GM23338 (cell line): ENCODE results near the gene TRPM3. TPM values are rescaled to one million over a fixed set of nuclear protein-coding genes. Genes with fewer than 3 reads are reported as not detected.

Source experiments
- ATAC-seq: fragments of 200-7000 bp; cut with Tn5 transposase; 3 replicates; pipeline ENCODE4 v1.9.1; 2020
- DNase-seq: peaks from one replicate; pipeline ENCODE4 v3.0.0-alpha.2; 2015; ENCODE audit warnings: low spot score
- H2AFZ ChIP-seq: fragments of 200-600 bp; sonication (generic); 2 replicates; pipeline ENCODE4 v1.8.0; 2016; ENCODE audit warnings: antibody characterized with exemption, mild to moderate bottlenecking, moderate library complexity
- H3F3A ChIP-seq: fragments of 200-600 bp; sonication (generic); replicated peaks from 2 replicates; pipeline ENCODE4 v1.8.0; 2017; ENCODE audit warnings: antibody characterized with exemption, mixed run types, low read depth
- H3K27ac ChIP-seq: fragments of 200-600 bp; sonication (generic); 2 replicates; pipeline ENCODE4 v1.6.1; 2016; ENCODE audit warnings: low read depth
- H3K27me3 ChIP-seq: fragments of 200-600 bp; sonication (generic); 2 replicates; pipeline ENCODE4 v1.8.0; 2016; ENCODE audit warnings: mild to moderate bottlenecking, mixed run types, moderate library complexity; ENCODE audit not compliant: insufficient read depth
- H3K36me3 ChIP-seq: fragments of 200-600 bp; sonication (generic); 2 replicates; pipeline ENCODE4 v1.8.0; 2016; ENCODE audit warnings: mild to moderate bottlenecking; ENCODE audit not compliant: insufficient read depth
- H3K4me1 ChIP-seq: fragments of 200-600 bp; sonication (generic); 2 replicates; pipeline ENCODE4 v1.8.0; 2016; ENCODE audit warnings: mild to moderate bottlenecking, moderate library complexity; ENCODE audit not compliant: insufficient read depth
- H3K4me2 ChIP-seq: fragments of 200-600 bp; sonication (generic); 2 replicates; pipeline ENCODE4 v1.7.1; 2017; ENCODE audit warnings: mixed run types
- H3K4me3 ChIP-seq: fragments of 200-600 bp; sonication (generic); 2 replicates; pipeline ENCODE4 v1.6.1; 2016; ENCODE audit warnings: mixed run types
- H3K79me2 ChIP-seq: fragments of 200-600 bp; sonication (generic); replicated peaks from 2 replicates; pipeline ENCODE4 v1.8.0; 2017; ENCODE audit warnings: mild to moderate bottlenecking; ENCODE audit not compliant: insufficient read depth
- H3K9me2 ChIP-seq: fragments of 200-600 bp; sonication (generic); 2 replicates; pipeline ENCODE4 v1.8.0; 2017; ENCODE audit not compliant: insufficient read depth
- H4K20me1 ChIP-seq: fragments of 200-600 bp; sonication (generic); replicated peaks from 2 replicates; pipeline ENCODE4 v1.8.0; 2017; ENCODE audit warnings: mild to moderate bottlenecking; ENCODE audit not compliant: insufficient read depth
- H3K27ac Mint-ChIP-seq: 2 replicates; pipeline ENCODE4 v1.8.0; 2020; ENCODE audit warnings: inconsistent platforms, mild to moderate bottlenecking, moderate library complexity, mixed read lengths
- H3K27me3 Mint-ChIP-seq: 3 replicates; pipeline ENCODE4 v1.8.0; 2022; ENCODE audit warnings: low read depth, mild to moderate bottlenecking, moderate library complexity, mixed read lengths, inconsistent platforms; ENCODE audit not compliant: insufficient read depth, poor library complexity
- H3K36me3 Mint-ChIP-seq: 3 replicates; pipeline ENCODE4 v1.8.0; 2021; ENCODE audit warnings: low read depth, mild to moderate bottlenecking, inconsistent platforms, moderate library complexity, mixed read lengths
- H3K4me1 Mint-ChIP-seq: 3 replicates; pipeline ENCODE4 v1.8.0; 2020; ENCODE audit warnings: mild to moderate bottlenecking, inconsistent platforms, mixed read lengths
- H3K4me3 Mint-ChIP-seq: 3 replicates; pipeline ENCODE4 v1.8.0; 2021; ENCODE audit warnings: moderate library complexity, mild to moderate bottlenecking, inconsistent platforms, mixed read lengths
- H3K9me3 Mint-ChIP-seq: 3 replicates; pipeline ENCODE4 v1.8.0; 2020; ENCODE audit warnings: moderate library complexity, mild to moderate bottlenecking, inconsistent platforms, mixed read lengths
- CREB1 ChIP-seq: fragments of 250-450 bp; sonication (Bioruptor Pico); IDR thresholded peaks from 2 replicates; pipeline ENCODE4 v1.5.0; 2020; ENCODE audit warnings: low read depth, mild to moderate bottlenecking, moderate library complexity
- CTCF ChIP-seq, 2 experiments: fragments of 200-600 bp in 1 of 2; sonication (generic) in 1 of 2; conservative IDR thresholded peaks; 2 replicates each; pipeline versions ENCODE4 v1.5.1 to v1.6.1; 2016 to 2017; ENCODE audit warnings: antibody characterized with exemption in 2 of 2, low read depth in 2 of 2, mild to moderate bottlenecking in 2 of 2, moderate library complexity in 1 of 2
- ETS1 ChIP-seq: IDR thresholded peaks from 2 replicates; pipeline ENCODE4 v1.6.1; 2016; ENCODE audit warnings: antibody characterized with exemption
- EZH2phosphoT487 ChIP-seq: fragments of 200-600 bp; sonication (generic); IDR thresholded peaks from one replicate; pipeline ENCODE4 v1.8.1; 2018; ENCODE audit warnings: antibody characterized with exemption; ENCODE audit not compliant: unreplicated experiment
- NANOG ChIP-seq: IDR thresholded peaks from 2 replicates; pipeline ENCODE4 v1.6.1; 2016; ENCODE audit warnings: antibody characterized with exemption, borderline replicate concordance
- POLR2AphosphoS5 ChIP-seq: IDR thresholded peaks from 2 replicates; pipeline ENCODE4 v1.6.1; 2016; ENCODE audit warnings: antibody characterized with exemption, low read depth
- REST ChIP-seq: IDR thresholded peaks from one replicate; pipeline ENCODE4 v1.6.1; 2018; ENCODE audit warnings: antibody characterized with exemption; ENCODE audit not compliant: unreplicated experiment
- STAT1 ChIP-seq: IDR thresholded peaks from one replicate; pipeline ENCODE4 v1.6.1; 2016; ENCODE audit warnings: antibody characterized with exemption; ENCODE audit not compliant: unreplicated experiment
- ZNF114 ChIP-seq: fragments of 250-450 bp; sonication (Bioruptor Pico); IDR thresholded peaks from 2 replicates; pipeline ENCODE4 v1.5.0; 2020; ENCODE audit warnings: mild to moderate bottlenecking, moderate library complexity
- ZNF331 ChIP-seq: fragments of 250-450 bp; sonication (Bioruptor Pico); IDR thresholded peaks from 2 replicates; pipeline ENCODE4 v1.5.0; 2020; ENCODE audit warnings: low read depth, mild to moderate bottlenecking, moderate library complexity
- ZNF462 ChIP-seq: fragments of 250-450 bp; sonication (Bioruptor Pico); IDR thresholded peaks from 2 replicates; pipeline ENCODE4 v1.5.0; 2020; ENCODE audit warnings: mild to moderate bottlenecking, moderate library complexity
- polyA plus RNA-seq: library from polyadenylated mRNA; unstranded; fragments of >200 nt; fragmentation: Nextera tagmentation; extraction: Ambion mirVana; gene quantifications from 2 replicates; pipeline ENCODE4 v1.2.1, GENCODE V29; 2016
- total RNA-seq: library from RNA; depleted of rRNA; stranded (reverse); fragments of >200 nt; shearing (Covaris generic); gene quantifications from 2 replicates; pipeline ENCODE4 v1.2.3, GENCODE V29; 2014

TRPM3 gene
- total and polyA plus RNA-seq, 2 experiments from 2014 or later, result 2.8 to 8.2 TPM

- no peak for TF ChIP-seq REST
- TF ChIP-seq ZNF331 (CRISPR knock-in tag), result no peak
- no peak for TF ChIP-seq STAT1
- no peak for TF ChIP-seq CREB1 (CRISPR knock-in tag)
- TF ChIP-seq EZH2phosphoT487, result no peak
- TF ChIP-seq ZNF462 (CRISPR knock-in tag), result no peak
- TF ChIP-seq CTCF (conservative IDR thresholded peaks at IDR 0.05; ENCODE audit: low read depth in 2 of 2), result no peak
- no peak for TF ChIP-seq ZNF114 (CRISPR knock-in tag)
- no peak for TF ChIP-seq NANOG
- TF ChIP-seq ETS1, result no peak
- TF ChIP-seq POLR2AphosphoS5, result no peak
- Histone ChIP-seq H3K4me2 (no peak overlapping the region), H3K27ac (no peak overlapping the region), H3F3A (no peaks in the 10 kb centered on the region), H3K4me1 (no peaks in the 10 kb centered on the region), H3K9me2 (peaks cover 6% of the 10 kb centered on the region; the same call in 1 of the 2 replicates), H3K79me2 (no peaks in the 10 kb centered on the region), H2AFZ (peak overlapping the region; percentile 24; the same call in 1 of the 2 replicates), H3K36me3 (no peaks in the 10 kb centered on the region), H3K4me3 (no peak overlapping the region), H4K20me1 (no peaks in the 10 kb centered on the region), H3K27me3 (no peaks in the 10 kb centered on the region)
- ATAC-seq (peak; percentile 83), DNase-seq (peak; percentile 22)
- no peaks in the 10 kb centered on the region for H3K36me3 Mint-ChIP-seq
- H3K27me3 Mint-ChIP-seq, result peaks cover 2% of the 10 kb centered on the region
- no peaks in the 10 kb centered on the region for H3K9me3 Mint-ChIP-seq
- no peak overlapping the region for H3K4me3 Mint-ChIP-seq
- no peak overlapping the region for H3K27ac Mint-ChIP-seq
- H3K4me1 Mint-ChIP-seq, result peaks cover 22% of the 10 kb centered on the region
These were observed 554.7 kb downstream of the TRPM3 start for GRCh38 chr9:70566751-70567150.
